ENCODE data around the gene ATXN7L1.

DNA sequence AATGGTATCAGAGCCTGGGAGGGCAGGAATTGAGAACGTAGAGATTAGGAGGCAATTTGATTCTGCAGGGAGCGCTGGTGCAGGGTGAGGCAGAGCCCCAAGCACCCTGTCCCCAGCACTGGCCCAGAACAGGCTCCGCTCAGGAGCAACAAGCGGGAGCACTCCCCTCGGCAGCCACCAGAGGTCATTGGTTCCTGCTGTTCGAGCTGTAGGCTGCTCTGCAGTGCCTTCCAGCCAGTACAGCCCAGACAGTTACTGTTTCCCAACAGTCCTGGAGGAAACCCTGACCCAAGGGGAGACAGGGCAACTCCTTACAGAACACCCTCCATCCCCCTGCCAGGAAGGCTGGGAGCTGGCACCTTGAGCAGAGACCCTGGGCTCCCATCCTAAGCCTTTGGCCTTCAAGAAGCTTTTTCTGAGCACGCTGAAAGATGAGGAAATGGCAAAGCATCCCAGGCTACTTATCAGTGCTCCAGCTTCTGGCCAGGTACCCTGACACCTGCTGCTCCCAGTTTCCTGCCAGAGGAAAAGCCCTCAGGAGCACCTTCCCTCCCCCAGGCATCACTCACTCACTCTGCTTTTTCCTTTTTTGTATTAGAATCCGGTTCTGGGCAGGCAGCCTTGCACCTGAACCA lies 223.9 kb downstream of the ATXN7L1 start:
- TF ChIP-seq, protein P1, sequence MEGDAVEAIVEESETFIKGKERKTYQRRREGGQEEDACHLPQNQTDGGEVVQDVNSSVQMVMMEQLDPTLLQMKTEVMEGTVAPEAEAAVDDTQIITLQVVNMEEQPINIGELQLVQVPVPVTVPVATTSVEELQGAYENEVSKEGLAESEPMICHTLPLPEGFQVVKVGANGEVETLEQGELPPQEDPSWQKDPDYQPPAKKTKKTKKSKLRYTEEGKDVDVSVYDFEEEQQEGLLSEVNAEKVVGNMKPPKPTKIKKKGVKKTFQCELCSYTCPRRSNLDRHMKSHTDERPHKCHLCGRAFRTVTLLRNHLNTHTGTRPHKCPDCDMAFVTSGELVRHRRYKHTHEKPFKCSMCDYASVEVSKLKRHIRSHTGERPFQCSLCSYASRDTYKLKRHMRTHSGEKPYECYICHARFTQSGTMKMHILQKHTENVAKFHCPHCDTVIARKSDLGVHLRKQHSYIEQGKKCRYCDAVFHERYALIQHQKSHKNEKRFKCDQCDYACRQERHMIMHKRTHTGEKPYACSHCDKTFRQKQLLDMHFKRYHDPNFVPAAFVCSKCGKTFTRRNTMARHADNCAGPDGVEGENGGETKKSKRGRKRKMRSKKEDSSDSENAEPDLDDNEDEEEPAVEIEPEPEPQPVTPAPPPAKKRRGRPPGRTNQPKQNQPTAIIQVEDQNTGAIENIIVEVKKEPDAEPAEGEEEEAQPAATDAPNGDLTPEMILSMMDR (conservative IDR thresholded peaks at IDR 0.05; ENCODE audit: low read depth, low read length): peak; percentile 90
- TF ChIP-seq EZH2 (IDR thresholded peaks at IDR 0.05; ENCODE audit: borderline replicate concordance, low read depth, low read length, poor library complexity, severe bottlenecking): no peak
